Measurements from ENCODE around the gene F7. TPM values are rescaled to one million over a fixed set of nuclear protein-coding genes. Genes with fewer than 3 reads are reported as not detected.

Gene F7
- polyA plus RNA-seq, 1 experiment: 0.05 TPM

GRCh38 chr13:113095146-113096051 lies 10.2 kb upstream of the F7 start:
- no peak for DNase-seq (ENCODE audit: low read depth)
- CTCF ChIA-PET: no interaction called here
- Histone ChIP-seq H3K36me3 (ENCODE audit: control insufficient read depth, insufficient read depth, low read length) (no peaks in the 10 kb centered on the region), H3K27me3 (ENCODE audit: control insufficient read depth, insufficient read depth, low read length) (peaks cover 4% of the 10 kb centered on the region), H3K4me3 (ENCODE audit: low read depth, low read length) (no peak overlapping the region)
- POLR2A ChIA-PET: no interaction called here
- no peak for TF ChIP-seq CTCF (IDR thresholded peaks at IDR 0.05; ENCODE audit: insufficient read depth, low read depth, low read length)

GRCh38 chr13:113096052-113096744 lies 9.4 kb upstream of the F7 start:
- no peak for DNase-seq (ENCODE audit: low read depth)
- ChIA-PET CTCF (no interaction called here), POLR2A (no interaction called here)
- Histone ChIP-seq H3K27me3 (ENCODE audit: control insufficient read depth, insufficient read depth, low read length) (peaks cover 4% of the 10 kb centered on the region), H3K36me3 (ENCODE audit: control insufficient read depth, insufficient read depth, low read length) (no peaks in the 10 kb centered on the region), H3K4me3 (ENCODE audit: low read depth, low read length) (no peak overlapping the region)
- TF ChIP-seq CTCF (IDR thresholded peaks at IDR 0.05; ENCODE audit: insufficient read depth, low read depth, low read length): no peak

GRCh38 chr13:113096745-113097305 lies 8.8 kb upstream of the F7 start:
- POLR2A ChIA-PET: no interaction called here
- no peak overlapping the region for H3K4me3 ChIP-seq (ENCODE audit: low read depth, low read length)
- no peak for TF ChIP-seq CTCF (IDR thresholded peaks at IDR 0.05; ENCODE audit: insufficient read depth, low read depth, low read length)
- CTCF ChIA-PET: interaction anchor here (0.7 kb wide), 1 partner anchor 10 kb away, joined by 3 read pairs; no protein-coding TSS in a partner anchor
- peaks cover 4% of the 10 kb centered on the region for H3K27me3 ChIP-seq (ENCODE audit: control insufficient read depth, insufficient read depth, low read length)
- DNase-seq (ENCODE audit: low read depth): no peak
- no peaks in the 10 kb centered on the region for H3K36me3 ChIP-seq (ENCODE audit: control insufficient read depth, insufficient read depth, low read length)

GRCh38 chr13:113097651-113098050 lies 7.9 kb upstream of the F7 start:
- Histone ChIP-seq H3K4me3 (ENCODE audit: low read depth, low read length) (no peak overlapping the region), H3K36me3 (ENCODE audit: control insufficient read depth, insufficient read depth, low read length) (no peaks in the 10 kb centered on the region), H3K27me3 (ENCODE audit: control insufficient read depth, insufficient read depth, low read length) (peaks cover 4% of the 10 kb centered on the region)
- ChIA-PET CTCF (interaction anchor here (0.7 kb wide), 1 partner anchor 11 kb away, joined by 3 read pairs; no protein-coding TSS in a partner anchor), POLR2A (no interaction called here)
- DNase-seq (ENCODE audit: low read depth): no peak
- TF ChIP-seq CTCF (IDR thresholded peaks at IDR 0.05; ENCODE audit: insufficient read depth, low read depth, low read length): no peak

- Histone ChIP-seq H3K36me3 (ENCODE audit: control insufficient read depth, insufficient read depth, low read length) (no peaks in the 10 kb centered on the region), H3K4me3 (ENCODE audit: low read depth, low read length) (no peak overlapping the region), H3K27me3 (ENCODE audit: control insufficient read depth, insufficient read depth, low read length) (peaks cover 4% of the 10 kb centered on the region)
- DNase-seq (ENCODE audit: low read depth): peak; percentile 35
- no peak for TF ChIP-seq CTCF (IDR thresholded peaks at IDR 0.05; ENCODE audit: insufficient read depth, low read depth, low read length)
- CTCF ChIA-PET: no interaction called here
- POLR2A ChIA-PET: no interaction called here
These were observed 7.3 kb upstream of the F7 start for GRCh38 chr13:113098162-113098732.
